Measurements from ENCODE around the gene GAL3ST1.
A peak's percentile ranks its signal among the peaks of the same experiment; 100 is the strongest.
"Not testable (repeated sequence)": the region's sequence is repeated elsewhere in the genome, so short reads cannot be mapped to it uniquely, and the experiment has no call there.

GAL3ST1 gene, protein sequence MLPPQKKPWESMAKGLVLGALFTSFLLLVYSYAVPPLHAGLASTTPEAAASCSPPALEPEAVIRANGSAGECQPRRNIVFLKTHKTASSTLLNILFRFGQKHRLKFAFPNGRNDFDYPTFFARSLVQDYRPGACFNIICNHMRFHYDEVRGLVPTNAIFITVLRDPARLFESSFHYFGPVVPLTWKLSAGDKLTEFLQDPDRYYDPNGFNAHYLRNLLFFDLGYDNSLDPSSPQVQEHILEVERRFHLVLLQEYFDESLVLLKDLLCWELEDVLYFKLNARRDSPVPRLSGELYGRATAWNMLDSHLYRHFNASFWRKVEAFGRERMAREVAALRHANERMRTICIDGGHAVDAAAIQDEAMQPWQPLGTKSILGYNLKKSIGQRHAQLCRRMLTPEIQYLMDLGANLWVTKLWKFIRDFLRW

DNA sequence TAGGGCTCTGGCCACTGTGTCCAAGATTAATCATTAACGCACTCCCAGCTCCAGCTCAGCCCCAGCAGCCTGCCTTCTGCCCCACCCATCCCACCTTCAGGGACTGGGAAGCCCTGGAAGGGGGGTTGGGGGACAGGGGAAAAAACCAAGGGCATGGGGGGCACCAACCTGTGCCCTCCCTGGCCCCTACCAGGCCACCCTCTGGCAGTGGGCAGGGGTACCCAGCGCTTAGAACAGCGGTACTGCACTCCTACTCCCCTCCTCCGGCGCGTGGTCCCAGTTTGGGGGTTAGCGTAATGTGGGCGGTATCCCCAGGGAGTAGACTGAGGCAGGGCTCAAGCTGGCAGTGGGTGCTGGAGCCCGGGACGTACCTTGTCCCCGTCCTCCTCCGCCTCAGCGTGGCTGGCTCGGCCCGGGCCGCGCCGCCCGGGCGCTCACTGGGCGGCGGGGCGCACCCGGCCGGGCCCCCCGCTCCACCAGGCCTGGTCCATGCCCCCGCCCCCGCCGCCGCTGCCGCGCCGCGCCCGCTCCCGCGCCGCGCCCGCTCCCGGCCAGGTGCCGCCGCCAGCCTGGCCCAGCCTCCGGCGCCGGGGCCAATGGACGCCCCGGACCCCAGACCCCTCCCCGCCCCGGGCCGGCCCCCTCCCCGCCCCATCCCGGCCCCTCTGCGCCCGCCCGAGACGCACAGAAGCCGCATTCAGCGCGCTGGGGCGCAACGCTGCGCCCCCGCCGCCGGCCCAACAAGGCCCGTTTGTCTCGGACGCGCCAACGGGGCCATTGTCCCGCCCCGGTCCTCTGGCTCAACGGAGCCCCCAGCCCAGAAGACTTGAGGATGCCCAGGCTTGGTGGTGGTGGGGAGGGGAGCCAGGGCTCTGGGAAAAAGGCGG, at the start of gene GAL3ST1:
Gene GAL3ST1 (minus strand): TSS at position 571 of the 887 bp plus-strand sequence. CDS start 17,273 bp downstream, outside the sequence.
- Mint-ChIP-seq H3K27ac (peak within 1 kb of the TSS in 1 of 2 donors; percentile 94), H3K27me3 (no peaks in the 10 kb centered on the region), H3K4me3 (no peak within 1 kb of the TSS), H3K9me3 (no peaks in the 10 kb centered on the region), H3K4me1 (peaks cover 18% of the 10 kb centered on the region)
- no peak for DNase-seq
- peak; percentile 46 for ATAC-seq

DNA sequence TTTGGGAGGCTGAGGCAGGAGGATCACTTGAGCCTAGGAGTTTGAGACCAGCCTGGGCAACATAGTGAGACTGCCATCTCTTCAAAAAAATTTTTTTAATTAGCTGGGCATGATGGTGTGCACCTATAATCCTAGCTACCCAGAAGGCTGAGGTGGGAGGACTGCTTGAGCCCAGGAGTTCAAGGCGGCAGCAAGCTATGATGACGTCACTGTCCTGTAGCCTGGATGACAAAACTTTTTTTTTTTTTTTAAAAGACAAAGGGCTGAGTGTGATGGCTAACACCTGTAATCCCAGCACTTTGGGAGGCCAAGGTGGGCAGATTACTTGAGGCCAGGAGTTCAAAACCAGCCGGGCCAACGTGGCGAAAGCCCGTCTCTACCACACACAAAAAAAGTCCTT, 45.4 kb upstream of the GAL3ST1 start:
- H3K4me1 Mint-ChIP-seq, DNase-seq: not testable (repeated sequence)

DNA sequence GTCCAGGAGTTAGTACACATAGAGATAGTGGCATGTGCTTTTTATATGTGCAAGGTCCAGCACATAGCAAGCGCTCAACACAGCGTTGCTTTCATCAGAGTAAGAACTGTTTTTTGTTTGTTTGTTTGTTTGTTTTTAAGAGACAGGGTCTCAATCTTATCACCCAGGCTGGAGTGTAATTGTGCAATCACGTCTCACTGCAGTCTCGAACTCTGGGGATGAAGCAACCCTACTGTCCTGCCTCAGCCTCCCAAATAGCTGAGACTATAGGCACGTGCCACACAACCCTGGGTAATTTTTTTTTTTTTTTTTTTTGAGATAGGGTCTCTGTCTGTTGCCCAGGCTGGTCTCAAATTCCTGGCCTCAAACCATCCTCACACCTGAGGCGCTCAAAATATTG, 43.4 kb upstream of the GAL3ST1 start:
- DNase-seq (no peak), ATAC-seq (no peak)
- Mint-ChIP-seq H3K27me3 (peaks cover 14% of the 10 kb centered on the region), H3K27ac (no peak overlapping the region), H3K4me3 (no peak overlapping the region), H3K9me3 (no peaks in the 10 kb centered on the region), H3K4me1 (no peaks in the 10 kb centered on the region)

More for the DNA sequence above, 45.4 kb upstream of the GAL3ST1 start:
- H3K4me3 Mint-ChIP-seq, H3K27ac Mint-ChIP-seq, ATAC-seq, H3K27me3 Mint-ChIP-seq, H3K9me3 Mint-ChIP-seq: not testable (repeated sequence)

DNA sequence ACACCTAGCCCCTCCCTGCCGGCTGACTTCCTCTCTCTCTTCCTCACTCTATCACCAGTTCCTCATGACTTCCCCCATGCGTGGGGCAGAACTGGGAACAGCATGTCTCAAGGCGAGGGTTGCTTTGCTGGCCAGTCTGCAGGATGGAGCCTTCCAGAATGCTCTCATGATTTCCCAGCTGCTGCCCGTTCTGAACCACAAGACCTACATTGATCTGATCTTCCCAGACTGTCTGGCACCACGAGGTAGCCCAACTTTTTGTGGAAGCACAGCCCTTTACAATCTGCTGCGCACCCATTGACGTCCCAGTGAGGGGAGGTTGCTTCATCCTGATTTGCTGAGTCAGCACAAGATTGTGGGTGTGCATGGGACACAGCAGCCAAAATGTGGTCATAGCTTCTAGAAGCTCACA, 41.1 kb upstream of the GAL3ST1 start:
- ATAC-seq = no peak
- Mint-ChIP-seq H3K27ac (no peak overlapping the region), H3K4me1 (no peaks in the 10 kb centered on the region), H3K9me3 (no peaks in the 10 kb centered on the region), H3K27me3 (peaks cover 8% of the 10 kb centered on the region), H3K4me3 (no peak overlapping the region)
- no peak for DNase-seq

DNA sequence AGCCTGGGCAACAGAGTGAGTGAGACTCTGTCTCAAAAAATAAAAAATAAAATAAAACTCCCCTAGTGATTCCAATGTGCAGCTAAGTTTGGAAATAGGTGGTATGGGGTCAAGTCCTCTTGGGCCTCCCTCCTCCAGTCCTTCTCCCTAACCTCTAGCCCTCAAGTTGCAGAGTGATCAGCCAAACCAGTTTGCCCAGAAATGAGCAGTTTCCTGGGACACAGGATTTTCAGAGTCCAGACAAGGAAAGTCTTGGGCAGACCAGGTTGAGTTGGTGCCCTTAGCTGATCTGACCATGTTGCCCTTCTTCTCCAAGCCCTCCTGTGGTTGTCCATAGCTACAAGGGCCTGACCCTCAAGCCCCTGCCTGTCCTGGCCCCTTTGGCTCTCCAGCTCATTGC, 40.4 kb upstream of the GAL3ST1 start:
- Mint-ChIP-seq H3K4me3 (no peak overlapping the region), H3K27ac (no peak overlapping the region)

DNA sequence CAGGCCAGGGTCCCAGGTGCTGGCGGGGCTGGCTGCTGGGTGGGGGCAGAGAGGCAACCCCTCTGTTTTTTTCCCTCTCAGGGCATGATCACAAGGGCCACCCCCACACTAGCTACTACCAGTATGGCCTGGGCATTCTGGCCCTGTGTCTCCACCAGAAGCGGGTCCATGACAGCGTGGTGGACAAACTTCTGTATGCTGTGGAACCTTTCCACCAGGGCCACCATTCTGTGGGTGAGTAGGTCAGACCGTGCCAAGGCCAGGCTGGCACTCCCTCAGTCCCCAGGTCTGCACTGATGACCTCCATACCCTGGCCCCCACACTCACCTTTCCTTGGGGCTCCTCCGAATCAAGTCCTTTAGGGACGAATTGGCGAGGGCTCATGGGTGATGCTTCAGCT, 39.8 kb upstream of the GAL3ST1 start:
- H3K4me1 Mint-ChIP-seq = peaks cover 4% of the 10 kb centered on the region
- no peak overlapping the region for H3K27ac Mint-ChIP-seq
- H3K27me3 Mint-ChIP-seq = peaks cover 8% of the 10 kb centered on the region
- H3K4me3 Mint-ChIP-seq = no peak overlapping the region
- ATAC-seq = no peak
- H3K9me3 Mint-ChIP-seq = no peaks in the 10 kb centered on the region
- DNase-seq = no peak

More for the DNA sequence above, 40.4 kb upstream of the GAL3ST1 start:
- no peaks in the 10 kb centered on the region for H3K4me1 Mint-ChIP-seq
- ATAC-seq (no peak), DNase-seq (no peak)
- H3K9me3 Mint-ChIP-seq = no peaks in the 10 kb centered on the region
- peaks cover 8% of the 10 kb centered on the region for H3K27me3 Mint-ChIP-seq

DNA sequence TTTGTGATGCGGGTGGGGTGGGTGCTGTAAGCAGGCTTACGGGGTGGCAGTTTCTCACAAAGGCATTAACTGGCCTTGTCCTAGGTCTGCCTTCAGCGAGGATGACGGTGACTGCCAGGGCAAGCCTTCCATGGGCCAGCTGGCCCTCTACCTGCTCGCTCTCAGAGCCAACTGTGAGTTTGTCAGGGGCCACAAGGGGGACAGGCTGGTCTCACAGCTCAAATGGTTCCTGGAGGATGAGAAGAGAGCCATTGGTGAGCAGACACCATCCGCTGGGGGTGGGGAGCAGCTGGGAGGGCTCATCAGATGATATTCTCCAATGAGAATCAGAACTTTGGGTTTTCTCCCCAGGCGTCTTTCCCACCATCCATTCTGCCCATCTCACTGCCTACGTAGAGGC, 38.3 kb upstream of the GAL3ST1 start:
- ATAC-seq (no peak), DNase-seq (no peak)
- Mint-ChIP-seq H3K27me3 (peaks cover 8% of the 10 kb centered on the region), H3K4me1 (peaks cover 19% of the 10 kb centered on the region), H3K9me3 (no peaks in the 10 kb centered on the region), H3K4me3 (no peak overlapping the region), H3K27ac (no peak overlapping the region)

DNA sequence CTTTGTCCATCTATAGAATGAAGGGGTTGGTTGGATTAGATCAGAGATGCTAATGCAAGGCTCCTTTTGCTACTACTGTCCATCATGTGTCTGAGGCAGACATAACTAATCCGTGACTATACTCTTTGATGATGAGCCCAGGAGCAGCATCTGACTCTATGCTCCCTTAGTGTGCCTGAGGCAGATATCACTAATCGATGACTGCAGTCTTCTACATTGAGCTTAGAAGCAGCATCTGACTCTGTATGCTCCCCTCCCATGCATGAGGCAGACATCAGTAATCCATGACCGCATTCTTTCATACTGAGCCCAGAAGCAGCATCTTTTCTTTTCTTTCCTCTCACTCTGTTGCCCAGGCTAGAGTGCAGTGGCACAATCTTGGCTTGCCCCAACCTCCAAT, 36.7 kb upstream of the GAL3ST1 start:
- ATAC-seq (no peak), DNase-seq (no peak)
- Mint-ChIP-seq H3K27me3 (peaks cover 8% of the 10 kb centered on the region), H3K9me3 (no peaks in the 10 kb centered on the region), H3K4me3 (no peak overlapping the region), H3K4me1 (peaks cover 33% of the 10 kb centered on the region), H3K27ac (no peak overlapping the region)

DNA sequence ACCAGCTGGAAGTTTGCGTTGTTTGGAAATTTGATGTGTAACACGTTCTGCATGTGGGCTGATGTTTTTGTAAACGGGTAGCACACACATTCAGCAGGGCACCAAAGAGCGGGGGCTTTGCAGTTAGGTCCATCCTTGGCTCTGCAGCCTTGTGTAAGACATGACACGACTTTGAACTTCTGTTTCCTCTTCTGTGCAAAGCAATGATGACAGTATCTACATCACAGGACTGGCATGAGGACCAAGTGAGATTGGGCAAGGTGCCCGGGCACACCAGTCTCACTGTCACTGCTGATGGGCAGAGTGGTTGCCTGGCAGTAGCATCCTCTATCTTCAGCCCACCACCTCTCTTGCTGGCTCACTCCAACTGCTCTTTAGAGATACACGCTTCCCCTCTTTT, 35.8 kb upstream of the GAL3ST1 start:
- no peaks in the 10 kb centered on the region for H3K9me3 Mint-ChIP-seq
- H3K27me3 Mint-ChIP-seq = peaks cover 8% of the 10 kb centered on the region
- ATAC-seq = no peak
- peaks cover 42% of the 10 kb centered on the region for H3K4me1 Mint-ChIP-seq
- no peak overlapping the region for H3K27ac Mint-ChIP-seq
- H3K4me3 Mint-ChIP-seq = no peak overlapping the region
- DNase-seq = no peak

DNA sequence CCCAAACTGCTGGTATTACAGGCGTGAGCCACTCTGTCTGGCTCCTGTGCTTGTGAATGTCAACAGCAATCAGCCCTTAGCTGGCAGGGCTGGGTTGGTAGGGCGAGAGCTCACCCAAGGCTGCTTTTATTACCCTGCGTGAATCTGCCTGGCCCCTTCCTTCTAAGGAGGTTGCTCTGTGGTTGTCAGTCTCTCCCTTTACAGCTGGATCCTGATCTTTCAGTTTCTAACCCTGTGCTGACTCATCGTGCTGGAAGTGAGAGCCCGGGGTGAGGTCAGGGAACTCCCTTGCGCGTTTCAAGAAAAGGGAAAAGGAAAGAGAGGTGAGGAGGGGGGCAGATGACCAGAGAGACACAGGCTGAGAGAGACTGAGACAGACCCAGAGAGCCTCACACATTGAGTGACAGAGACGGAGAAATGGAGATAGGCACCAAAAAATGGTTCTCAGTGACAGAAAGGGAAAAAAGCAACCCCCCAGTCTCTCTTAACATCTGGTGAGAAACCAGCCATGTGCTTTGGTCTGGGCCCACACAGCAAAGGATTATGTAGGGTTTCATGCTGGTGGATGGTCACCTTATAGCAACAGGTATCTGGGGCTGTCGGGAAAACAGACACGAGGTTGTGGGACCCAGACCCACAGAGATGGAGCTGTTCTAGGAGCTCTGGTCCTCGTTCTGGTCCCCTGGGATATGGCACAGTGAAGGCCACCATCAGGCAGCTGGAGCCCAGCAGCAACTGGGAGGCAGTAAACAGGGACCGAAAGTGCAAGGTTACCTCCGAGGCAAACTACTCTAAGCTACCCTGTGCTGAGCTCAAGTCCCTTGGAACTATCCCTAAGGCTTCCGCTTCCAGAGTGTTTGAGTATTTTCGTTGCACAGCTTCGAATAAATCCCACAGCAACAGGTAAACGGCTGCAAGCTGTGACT, 35.1 kb upstream of the GAL3ST1 start:
- H3K4me3 Mint-ChIP-seq = peak overlapping the region; percentile 51 to 56
- H3K4me1 Mint-ChIP-seq = peaks cover 43% of the 10 kb centered on the region
- ATAC-seq (peak; percentile 71), DNase-seq (peak; percentile 10 to 50)
- H3K27ac Mint-ChIP-seq = peak overlapping the region in 1 of 2 donors; percentile 54
- H3K9me3 Mint-ChIP-seq = no peaks in the 10 kb centered on the region
- H3K27me3 Mint-ChIP-seq = peaks cover 8% of the 10 kb centered on the region

DNA sequence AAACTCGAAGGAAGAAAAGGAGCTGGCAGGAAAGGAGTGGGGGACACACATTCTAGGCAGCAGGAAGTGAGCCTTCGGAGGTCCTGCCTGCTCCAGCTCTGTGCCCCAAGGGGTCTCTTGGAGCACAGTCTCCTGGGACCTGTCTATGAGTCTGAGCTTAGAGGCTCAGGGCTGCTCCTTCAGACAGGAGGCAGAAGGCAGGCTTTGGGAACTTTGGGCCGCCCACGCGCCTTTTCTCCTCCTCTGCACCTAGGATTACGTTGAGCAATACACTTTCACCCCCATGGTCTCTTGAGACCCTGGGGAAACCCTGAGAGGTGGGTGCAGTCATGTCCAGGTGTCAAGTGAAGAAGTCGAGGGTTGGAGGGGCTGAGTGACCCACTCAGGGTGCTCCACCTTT, 33.5 kb upstream of the GAL3ST1 start:
- DNase-seq = no peak
- Mint-ChIP-seq H3K27me3 (no peaks in the 10 kb centered on the region), H3K9me3 (no peaks in the 10 kb centered on the region), H3K4me1 (peaks cover 43% of the 10 kb centered on the region), H3K27ac (no peak overlapping the region), H3K4me3 (no peak overlapping the region)
- ATAC-seq = no peak

DNA sequence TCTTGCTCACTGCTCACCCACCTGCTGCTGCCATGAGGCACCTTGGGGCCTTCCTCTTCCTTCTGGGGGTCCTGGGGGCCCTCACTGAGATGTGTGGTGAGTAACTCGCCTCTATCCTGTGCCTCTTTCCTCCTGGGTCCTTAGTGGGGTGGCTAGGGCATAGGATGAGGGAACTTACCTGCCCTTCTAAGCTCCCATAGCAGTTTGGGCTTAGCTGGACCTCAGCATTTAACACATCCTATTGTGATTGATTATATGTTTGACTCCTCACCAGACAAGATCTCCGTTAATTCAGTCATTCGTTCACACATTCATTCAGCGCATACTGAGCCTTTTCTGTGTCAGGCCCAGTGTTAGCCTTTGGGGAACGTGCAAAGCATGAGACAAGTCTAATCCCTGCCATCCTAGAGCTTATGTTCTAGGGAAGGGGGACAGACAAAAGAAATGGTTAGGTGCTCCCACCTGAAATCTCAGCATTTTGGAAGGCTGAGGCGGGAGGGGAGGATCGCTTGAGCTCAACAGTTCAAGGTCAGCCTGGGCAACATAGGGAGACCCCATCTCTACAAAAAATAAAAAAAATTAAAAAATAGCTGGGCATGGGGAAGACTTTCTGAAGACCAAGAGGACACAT, 33.0 kb upstream of the GAL3ST1 start:
- no peaks in the 10 kb centered on the region for H3K27me3 Mint-ChIP-seq
- ATAC-seq (no peak), DNase-seq (no peak)
- H3K9me3 Mint-ChIP-seq = no peaks in the 10 kb centered on the region
- no peak overlapping the region for H3K27ac Mint-ChIP-seq
- H3K4me1 Mint-ChIP-seq = peaks cover 45% of the 10 kb centered on the region
- H3K4me3 Mint-ChIP-seq = peak overlapping the region; percentile 80 to 89

DNA sequence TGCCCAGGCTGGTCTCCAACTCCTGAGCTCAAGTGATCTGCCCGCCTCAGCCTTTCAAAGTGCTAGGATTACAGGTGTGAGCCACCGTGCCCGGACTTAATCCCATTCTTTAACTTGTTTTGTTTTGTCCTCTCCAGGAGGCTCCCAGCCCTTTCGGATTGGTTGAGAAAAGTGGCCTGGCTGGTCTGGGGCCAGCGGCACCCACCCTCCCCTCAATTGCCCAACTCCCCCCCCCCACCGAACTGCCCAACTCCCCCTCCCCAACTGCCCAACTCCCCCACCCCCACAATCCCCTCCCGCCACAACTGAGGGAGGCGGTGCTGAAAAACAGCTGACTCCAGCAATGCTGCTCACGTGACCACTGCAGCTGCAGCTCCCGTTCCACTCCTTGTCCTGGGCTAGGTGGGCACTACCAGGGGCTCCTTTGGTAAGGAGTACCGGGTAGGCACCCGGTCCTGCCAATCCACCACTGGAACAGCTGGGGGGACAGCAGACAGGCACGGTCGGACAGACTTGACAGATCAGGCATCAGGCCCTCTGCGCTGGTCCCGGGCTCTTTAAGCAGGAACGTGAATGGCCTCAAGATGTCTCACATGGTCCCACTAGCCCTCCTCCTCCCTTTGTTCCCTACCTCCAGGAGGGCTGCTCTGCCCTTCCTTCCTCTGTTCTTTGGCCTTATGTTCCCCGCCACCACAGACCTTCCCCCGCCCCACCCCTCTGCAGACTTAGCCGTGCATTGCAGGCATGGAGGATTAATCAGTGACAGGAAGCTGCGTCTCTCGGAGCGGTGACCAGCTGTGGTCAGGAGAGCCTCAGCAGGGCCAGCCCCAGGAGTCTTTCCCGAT, 32.2 kb upstream of the GAL3ST1 start, which contains the start of gene TCN2:
Gene TCN2 (plus strand): TSS at position 720 of the 845 bp plus-strand sequence. CDS start 158 bp downstream, outside the sequence.
- Mint-ChIP-seq H3K4me3 (peak within 1 kb of the TSS; percentile 80 to 89), H3K9me3 (no peaks in the 10 kb centered on the region), H3K4me1 (peaks cover 53% of the 10 kb centered on the region), H3K27ac (peak within 1 kb of the TSS in 1 of 2 donors; percentile 30), H3K27me3 (no peaks in the 10 kb centered on the region)
- DNase-seq (peak; percentile 36 to 57), ATAC-seq (peak; percentile 88)
